Uterus (tissue), 4 donors: ENCODE results near the gene EEF2K. TPM values are rescaled to one million over a fixed set of nuclear protein-coding genes. Genes with fewer than 3 reads are reported as not detected.

Experiments
- DNase-seq, 2 donors: peaks; one replicate each; pipeline ENCODE4 v3.0.0-alpha.2; 2019 to 2020
- H3K27ac ChIP-seq, 2 donors: fragments of 200-600 bp; sonication (generic); 1 replicate in 1 of 2; 2 replicates in 1 of 2; pipeline ENCODE4 v1.5.1; 2016 to 2018
- H3K27me3 ChIP-seq, 2 donors: fragments of 200-600 bp; sonication (generic); one replicate each; pipeline ENCODE4 v1.5.1; 2018 to 2019; ENCODE audit warnings: control low read depth in 1 of 2
- H3K36me3 ChIP-seq, 2 donors: fragments of 200-600 bp; sonication (generic); one replicate each; pipeline ENCODE4 v1.5.1; 2019; ENCODE audit warnings: control low read depth in 1 of 2
- H3K4me1 ChIP-seq, 2 donors: fragments of 200-600 bp; sonication (generic); one replicate each; pipeline ENCODE4 v1.5.1; 2018 to 2019; ENCODE audit warnings: control low read depth in 1 of 2
- H3K4me3 ChIP-seq, 2 donors: fragments of 200-600 bp; sonication (generic); 1 replicate in 1 of 2; 2 replicates in 1 of 2; pipeline ENCODE4 v1.5.1; 2018 to 2019; ENCODE audit warnings: mild to moderate bottlenecking in 1 of 2
- H3K9me3 ChIP-seq, 2 donors: fragments of 200-600 bp; sonication (generic); one replicate each; pipeline ENCODE4 v1.5.1; 2019; ENCODE audit warnings: control low read depth in 1 of 2
- CTCF ChIP-seq, 4 experiments: fragments of 200-600 bp in 2 of 4; fragments of 450-650 bp in 2 of 4; sonication (generic) in 2 of 4; IDR thresholded peaks; one replicate each; pipeline ENCODE4 v1.5.1; 2016 to 2019; ENCODE audit warnings: antibody characterized with exemption in 4 of 4, mild to moderate bottlenecking in 2 of 4, moderate library complexity in 1 of 4
- POLR2A ChIP-seq, 2 donors: fragments of 450-650 bp; IDR thresholded peaks; one replicate each; pipeline ENCODE4 v1.6.1; 2016; ENCODE audit warnings: antibody characterized with exemption in 2 of 2, mild to moderate bottlenecking in 1 of 2, moderate library complexity in 1 of 2
- intact Hi-C: fragments of 100-400 bp; cut with DNase I; formaldehyde crosslinking; loops from one replicate; pipeline ENCODE4 v1.15.1; 2023; ENCODE audit warnings: low total_unique reads
- total RNA-seq, 4 donors: library from RNA; depleted of rRNA in 3 of 4; stranded (reverse); fragments of >200 nt in 3 of 4; gene quantifications; one replicate each; pipeline versions ENCODE4 v1.1.0 to v1.2.4, GENCODE V29; 2014 to 2023
- donor health status: DM: yes; HTN: yes; CAD: no.

Gene EEF2K
- total RNA-seq, 4 donors from 2014 or later = 17.4 to 82.0 (median 35.5) TPM

- TF ChIP-seq CTCF (IDR thresholded peaks at IDR 0.05) = no peak
- TF ChIP-seq POLR2A (IDR thresholded peaks at IDR 0.05) = no peak
- Histone ChIP-seq H3K27me3 (no peaks in the 10 kb centered on the region), H3K36me3 (no peaks in the 10 kb centered on the region), H3K4me1 (no peaks in the 10 kb centered on the region), H3K27ac (no peak overlapping the region), H3K9me3 (no peaks in the 10 kb centered on the region), H3K4me3 (no peak overlapping the region)
- DNase-seq = peak in 1 of 2 donors; percentile 7
- intact Hi-C loops = no loop called here
These were observed 107.1 kb downstream of the EEF2K start for GRCh38 chr16:22312897-22313781.

- intact Hi-C loops = no loop called here
- TF ChIP-seq POLR2A (IDR thresholded peaks at IDR 0.05) (no peak), CTCF (IDR thresholded peaks at IDR 0.05) (no peak)
- Histone ChIP-seq H3K9me3 (no peaks in the 10 kb centered on the region), H3K4me1 (no peaks in the 10 kb centered on the region), H3K27me3 (no peaks in the 10 kb centered on the region), H3K27ac (no peak overlapping the region), H3K4me3 (no peak overlapping the region), H3K36me3 (no peaks in the 10 kb centered on the region)
- peak in 1 of 2 donors; percentile 8 for DNase-seq
These were observed 107.9 kb downstream of the EEF2K start for GRCh38 chr16:22313876-22314470.

GRCh38 chr16:22314661-22315626 is 108.9 kb downstream of the EEF2K start:
- intact Hi-C loops = no loop called here
- Histone ChIP-seq H3K36me3 (no peaks in the 10 kb centered on the region), H3K4me3 (no peak overlapping the region), H3K27me3 (no peaks in the 10 kb centered on the region), H3K4me1 (no peaks in the 10 kb centered on the region), H3K27ac (no peak overlapping the region), H3K9me3 (no peaks in the 10 kb centered on the region)
- TF ChIP-seq POLR2A (IDR thresholded peaks at IDR 0.05) (no peak), CTCF (IDR thresholded peaks at IDR 0.05) (no peak)
- peak in 1 of 2 donors; percentile 7 for DNase-seq

- H3K27me3 ChIP-seq = no peaks in the 10 kb centered on the region
- TF ChIP-seq POLR2A (IDR thresholded peaks at IDR 0.05) (no peak), CTCF (IDR thresholded peaks at IDR 0.05) (no peak)
- no peaks in the 10 kb centered on the region for H3K9me3 ChIP-seq
- H3K4me3 ChIP-seq = no peak overlapping the region
- H3K27ac ChIP-seq = no peak overlapping the region
- no peak for DNase-seq
- H3K36me3 ChIP-seq = no peaks in the 10 kb centered on the region
- intact Hi-C loops = no loop called here
- H3K4me1 ChIP-seq = peaks cover 0 to 4% of the 10 kb centered on the region in 2 donors
These were observed 109.9 kb downstream of the EEF2K start for GRCh38 chr16:22315979-22316378.
